ENCODE data around the gene MMP11.

GRCh38 chr22:23777776-23778576 lies 5.3 kb downstream of the MMP11 start:
- TF ChIP-seq CTCF (IDR thresholded peaks at IDR 0.05) = no peak
- TF ChIP-seq POLR2AphosphoS5 (IDR thresholded peaks at IDR 0.05) = no peak
- TF ChIP-seq EP300 (IDR thresholded peaks at IDR 0.05) = no peak

Data from suprapubic skin (tissue), 4 donors.